Measurements from ENCODE around the gene LSR. TPM values are rescaled to one million over a fixed set of nuclear protein-coding genes. Genes with fewer than 3 reads are reported as not detected.

Gene LSR
- total RNA-seq, 1 experiment from 2014 or later = 152 TPM

DNA sequence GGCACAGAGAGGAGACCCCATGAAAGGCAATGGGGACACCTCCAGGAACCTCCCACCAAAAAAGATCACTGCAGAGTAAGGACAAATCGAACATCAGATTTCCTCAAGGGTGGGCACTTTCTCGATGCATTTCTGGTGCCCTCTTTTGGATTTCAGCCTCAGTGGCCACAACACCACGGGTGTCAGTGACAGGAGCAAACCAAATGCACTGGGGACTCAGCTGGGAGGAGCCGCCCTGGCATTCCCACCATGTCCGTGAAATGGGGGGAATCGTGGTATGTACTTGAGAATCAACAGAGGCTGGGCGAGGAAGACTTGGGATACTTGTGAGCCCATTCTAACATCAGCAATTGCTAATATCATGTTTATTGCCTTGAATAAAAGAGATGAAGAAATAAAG lies 36.6 kb upstream of the LSR start:
- no peak overlapping the region for H3K9ac ChIP-seq (ENCODE audit: extremely low read depth, insufficient read length, low read length)
- H3K27ac ChIP-seq (ENCODE audit: insufficient read length, low read depth, low read length) = no peak overlapping the region
- Mint-ChIP-seq H3K27ac (peak overlapping the region in 2 of 3 experiments; percentile 56 to 57; a peak in 3 of 7 replicates), H3K36me3 (ENCODE audit: insufficient read depth in 1 of 3, low read depth in 3 of 3) (no peaks in the 10 kb centered on the region), H3K4me1 (peaks cover 13 to 16% of the 10 kb centered on the region in 2 experiments), H3K4me3 (no peak overlapping the region), H3K27me3 (ENCODE audit: low read depth) (peaks cover 1% of the 10 kb centered on the region), H3K9me3 (peaks cover 0 to 2% of the 10 kb centered on the region in 2 experiments; a peak in 3 of 5 replicates)
- no peaks in the 10 kb centered on the region for H3K9me3 ChIP-seq (ENCODE audit: control insufficient read depth, low read depth, low read length)
- DNase-seq = no peak
- no peak overlapping the region for H4K91ac ChIP-seq (ENCODE audit: insufficient read length, low read depth, low read length)
- H2BK15ac ChIP-seq (ENCODE audit: low read depth, low read length) = no peak overlapping the region
- no peak overlapping the region for H4K8ac ChIP-seq (replicated peaks; ENCODE audit: insufficient read length, low read depth, low read length)
- WGBS (ENCODE audit: extremely low coverage, insufficient read length, low lambda C conversion rate) = no CpG with 5 or more reads among the region's 7 CpGs
- H4K20me1 ChIP-seq (ENCODE audit: control insufficient read depth, insufficient read depth, insufficient read length) = no peaks in the 10 kb centered on the region
- no peaks in the 10 kb centered on the region for H3K79me2 ChIP-seq (ENCODE audit: insufficient read depth, low read length)
- H3K79me1 ChIP-seq (ENCODE audit: insufficient read depth, low read depth, low read length, poor library complexity, severe bottlenecking) = no peaks in the 10 kb centered on the region
- no peak overlapping the region for H3K23ac ChIP-seq (ENCODE audit: insufficient read length, low read depth, low read length)
- H4K5ac ChIP-seq (ENCODE audit: insufficient read length, low read depth, low read length) = no peak overlapping the region
- TF ChIP-seq, protein P1, sequence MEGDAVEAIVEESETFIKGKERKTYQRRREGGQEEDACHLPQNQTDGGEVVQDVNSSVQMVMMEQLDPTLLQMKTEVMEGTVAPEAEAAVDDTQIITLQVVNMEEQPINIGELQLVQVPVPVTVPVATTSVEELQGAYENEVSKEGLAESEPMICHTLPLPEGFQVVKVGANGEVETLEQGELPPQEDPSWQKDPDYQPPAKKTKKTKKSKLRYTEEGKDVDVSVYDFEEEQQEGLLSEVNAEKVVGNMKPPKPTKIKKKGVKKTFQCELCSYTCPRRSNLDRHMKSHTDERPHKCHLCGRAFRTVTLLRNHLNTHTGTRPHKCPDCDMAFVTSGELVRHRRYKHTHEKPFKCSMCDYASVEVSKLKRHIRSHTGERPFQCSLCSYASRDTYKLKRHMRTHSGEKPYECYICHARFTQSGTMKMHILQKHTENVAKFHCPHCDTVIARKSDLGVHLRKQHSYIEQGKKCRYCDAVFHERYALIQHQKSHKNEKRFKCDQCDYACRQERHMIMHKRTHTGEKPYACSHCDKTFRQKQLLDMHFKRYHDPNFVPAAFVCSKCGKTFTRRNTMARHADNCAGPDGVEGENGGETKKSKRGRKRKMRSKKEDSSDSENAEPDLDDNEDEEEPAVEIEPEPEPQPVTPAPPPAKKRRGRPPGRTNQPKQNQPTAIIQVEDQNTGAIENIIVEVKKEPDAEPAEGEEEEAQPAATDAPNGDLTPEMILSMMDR (conservative IDR thresholded peaks at IDR 0.05) = no peak
- no peak overlapping the region for H2AFZ ChIP-seq (ENCODE audit: low read length)
- no peak overlapping the region for H3K4ac ChIP-seq (ENCODE audit: low read depth, low read length)
- no peak overlapping the region for H2AK5ac ChIP-seq (ENCODE audit: insufficient read length, low read length)
- H3K27me3 ChIP-seq (ENCODE audit: insufficient read depth, low read length) = no peaks in the 10 kb centered on the region
- H3K23me2 ChIP-seq (ENCODE audit: insufficient read length, low read depth, low read length, poor library complexity, severe bottlenecking) = no peaks in the 10 kb centered on the region
- H3K4me1 ChIP-seq (ENCODE audit: insufficient read depth, low read length) = 0 out of 2 replicates have a peak, but pooled peaks cover 2% of the 10 kb centered on the region
- H3K14ac ChIP-seq (ENCODE audit: insufficient read depth, low read length) = no peak overlapping the region
- no peak overlapping the region for H3K56ac ChIP-seq (ENCODE audit: insufficient read length, low read depth, low read length)
- no peak overlapping the region for H3K4me2 ChIP-seq (ENCODE audit: insufficient read depth, insufficient read length, low read length)
- no peak overlapping the region for H3T11ph ChIP-seq (ENCODE audit: low read length)
- no peak overlapping the region for H3K18ac ChIP-seq (ENCODE audit: insufficient read length, low read depth, low read length)
- H2BK12ac ChIP-seq (ENCODE audit: insufficient read length, low read depth, low read length) = no peak overlapping the region
- no peak overlapping the region for H2BK5ac ChIP-seq (ENCODE audit: insufficient read length, low read length)
- H2BK20ac ChIP-seq (ENCODE audit: low read depth, low read length, poor library complexity, severe bottlenecking) = no peak overlapping the region
- H2BK120ac ChIP-seq (ENCODE audit: low read depth, low read length, poor library complexity, severe bottlenecking) = no peak overlapping the region
